ENCODE measurements around the gene GTF3C4.

Gene GTF3C4

GRCh38 chr9:132670457-132671391 lies at the start of gene GTF3C4:
Gene GTF3C4, plus strand, starts transcription at chr9:132670464. Its CDS starts 135 bp downstream, at chr9:132670599.
- DNase-seq (ENCODE audit: low read depth in 3 of 3): peak; percentile 4 to 76 (median 27)

- DNase-seq (ENCODE audit: low read depth in 3 of 3): no peak
Observed at GRCh38 chr9:132622159-132622558, 48.1 kb upstream of the GTF3C4 start.

GRCh38 chr9:132626285-132626684 lies 44.0 kb upstream of the GTF3C4 start:
- no peak for DNase-seq (ENCODE audit: low read depth in 3 of 3)

- no peak for DNase-seq (ENCODE audit: low read depth in 3 of 3)
Observed at GRCh38 chr9:132627106-132627505, 43.2 kb upstream of the GTF3C4 start.

GRCh38 chr9:132627594-132627993 lies 42.7 kb upstream of the GTF3C4 start:
- no peak for DNase-seq (ENCODE audit: low read depth in 3 of 3)

- DNase-seq (ENCODE audit: low read depth in 3 of 3): no peak
Observed at GRCh38 chr9:132628746-132629145, 41.5 kb upstream of the GTF3C4 start.

GRCh38 chr9:132630116-132630515 lies 40.1 kb upstream of the GTF3C4 start:
- no peak for DNase-seq (ENCODE audit: low read depth in 3 of 3)

GRCh38 chr9:132630811-132631210 lies 39.5 kb upstream of the GTF3C4 start:
- DNase-seq (ENCODE audit: low read depth in 3 of 3): no peak

- DNase-seq (ENCODE audit: low read depth in 3 of 3): no peak
Observed at GRCh38 chr9:132631280-132631679, 39.0 kb upstream of the GTF3C4 start.

- DNase-seq (ENCODE audit: low read depth in 3 of 3): no peak
Observed at GRCh38 chr9:132631685-132632084, 38.6 kb upstream of the GTF3C4 start.

GRCh38 chr9:132632413-132633129 lies 37.7 kb upstream of the GTF3C4 start:
- DNase-seq (ENCODE audit: low read depth in 3 of 3): no peak

- DNase-seq (ENCODE audit: low read depth in 3 of 3): no peak
Observed at GRCh38 chr9:132634327-132634726, 35.9 kb upstream of the GTF3C4 start.

- no peak for DNase-seq (ENCODE audit: low read depth in 3 of 3)
Observed at GRCh38 chr9:132637351-132637750, 32.9 kb upstream of the GTF3C4 start.

GRCh38 chr9:132637801-132638200 lies 32.5 kb upstream of the GTF3C4 start:
- no peak for DNase-seq (ENCODE audit: low read depth in 3 of 3)

GRCh38 chr9:132638240-132638639 lies 32.0 kb upstream of the GTF3C4 start:
- no peak for DNase-seq (ENCODE audit: low read depth in 3 of 3)

- DNase-seq (ENCODE audit: low read depth in 3 of 3): no peak
Observed at GRCh38 chr9:132639322-132639721, 30.9 kb upstream of the GTF3C4 start.

- no peak for DNase-seq (ENCODE audit: low read depth in 3 of 3)
Observed at GRCh38 chr9:132641216-132641615, 29.0 kb upstream of the GTF3C4 start.

- no peak for DNase-seq (ENCODE audit: low read depth in 3 of 3)
Observed at GRCh38 chr9:132644251-132644650, 26.0 kb upstream of the GTF3C4 start.

- DNase-seq (ENCODE audit: low read depth in 3 of 3): no peak
Observed at GRCh38 chr9:132645306-132645705, 25.0 kb upstream of the GTF3C4 start.

- DNase-seq (ENCODE audit: low read depth in 3 of 3): no peak
Observed at GRCh38 chr9:132645711-132646110, 24.6 kb upstream of the GTF3C4 start.

- DNase-seq (ENCODE audit: low read depth in 3 of 3): no peak
Observed at GRCh38 chr9:132646726-132647125, 23.5 kb upstream of the GTF3C4 start.

- DNase-seq (ENCODE audit: low read depth in 3 of 3): no peak
Observed at GRCh38 chr9:132647355-132647754, 22.9 kb upstream of the GTF3C4 start.

- no peak for DNase-seq (ENCODE audit: low read depth in 3 of 3)
Observed at GRCh38 chr9:132647806-132648205, 22.5 kb upstream of the GTF3C4 start.
